Esophagus squamous epithelium (tissue), 5 donors: ENCODE data around the gene IDE. TPM values are rescaled to one million over a fixed set of nuclear protein-coding genes. Genes with fewer than 3 reads are reported as not detected.
"Not testable (repeated sequence)": the region's sequence is repeated elsewhere in the genome, so short reads cannot be mapped to it uniquely, and the experiment has no call there.

ENCODE experiments used
- DNase-seq: peaks from one replicate; lab custom pipeline; 2025; lab: John Stamatoyannopoulos, UW
- H3K27ac ChIP-seq, 4 donors: fragments of 200-600 bp; sonication (generic); one replicate each; pipeline ENCODE4 v1.5.1; 2016 to 2019; ENCODE audit warnings: mild to moderate bottlenecking in 1 of 4
- H3K27me3 ChIP-seq, 4 donors: fragments of 200-600 bp; sonication (generic); 1 replicate in 3 of 4; 2 replicates in 1 of 4; pipeline versions ENCODE4 v1.5.1 to v1.6.0; 2017 to 2021; ENCODE audit warnings: antibody characterized with exemption in 1 of 4
- H3K36me3 ChIP-seq, 3 donors: fragments of 200-600 bp; sonication (generic); one replicate each; pipeline ENCODE4 v1.5.1; 2016 to 2019
- H3K4me1 ChIP-seq, 3 donors: fragments of 200-600 bp; sonication (generic); one replicate each; pipeline ENCODE4 v1.5.1; 2017 to 2019
- H3K4me3 ChIP-seq, 4 donors: fragments of 200-600 bp; sonication (generic); 1 replicate in 3 of 4; 2 replicates in 1 of 4; pipeline ENCODE4 v1.5.1; 2016 to 2019; ENCODE audit warnings: mild to moderate bottlenecking in 2 of 4, moderate library complexity in 1 of 4
- H3K9me3 ChIP-seq, 3 donors: fragments of 200-600 bp; sonication (generic); one replicate each; pipeline ENCODE4 v1.5.1; 2016 to 2019
- POLR2A ChIP-seq, 4 donors: fragments of 450-650 bp; IDR thresholded peaks; one replicate each; pipeline ENCODE4 v1.6.1; 2017; ENCODE audit warnings: antibody characterized with exemption in 4 of 4, mild to moderate bottlenecking in 4 of 4, moderate library complexity in 3 of 4
- WGBS, 2 donors: methylation state at CpG; one replicate each; pipeline ENCODE4 v1.1.5; 2018; 5-methylcytosine and 5-hydroxymethylcytosine counted together
- intact Hi-C: fragments of 100-400 bp; cut with DNase I; formaldehyde crosslinking; loops from one replicate; pipeline ENCODE4 v1.15.0; 2022
- total RNA-seq, 4 donors: library from RNA; depleted of rRNA; stranded (reverse); fragments of >200 nt; gene quantifications; one replicate each; pipeline ENCODE4 v1.1.0, GENCODE V29; 2016
- TF ChIP-seq, protein P1 (sequence below), 6 experiments: fragments of 450-650 bp in 4 of 6; fragments of 200-600 bp in 2 of 6; sonication (generic) in 2 of 6; IDR thresholded peaks; one replicate each; pipeline ENCODE4 v1.5.1; 2016 to 2019; ENCODE audit warnings: antibody characterized with exemption in 6 of 6, mild to moderate bottlenecking in 4 of 6, moderate library complexity in 4 of 6
- donor health status: DM: yes; HTN: yes; CAD: no.

Gene IDE
- total RNA-seq, 4 donors from 2014 or later = 26.7 to 36.8 (median 29.5) TPM

DNA sequence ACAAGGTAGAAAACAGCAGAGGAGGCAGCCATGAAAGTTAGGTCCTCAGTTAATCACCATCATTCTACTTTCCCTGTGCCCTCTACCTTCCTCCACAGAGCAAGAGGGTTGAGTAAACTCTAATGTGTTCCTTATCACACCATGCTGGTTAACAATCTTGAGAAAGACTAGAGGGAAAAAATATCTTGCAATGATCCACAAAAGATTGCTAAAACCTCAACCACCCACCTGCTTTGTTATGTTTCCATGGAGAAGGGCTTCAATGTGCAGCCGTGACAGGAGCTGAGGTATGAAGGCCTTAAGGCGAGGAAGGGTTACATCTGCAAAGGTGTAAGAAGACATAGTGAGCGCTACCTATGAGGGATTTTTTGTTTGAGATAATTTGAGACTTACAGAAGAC lies 103.9 kb downstream of the IDE start:
- Histone ChIP-seq H3K4me3 (no peak overlapping the region), H3K9me3 (no peaks in the 10 kb centered on the region), H3K27ac (no peak overlapping the region), H3K4me1 (no peaks in the 10 kb centered on the region), H3K27me3 (no peaks in the 10 kb centered on the region), H3K36me3 (peaks cover 3 to 100% (median 20%) of the 10 kb centered on the region in 3 donors)
- WGBS, 2 donors = 81 to 85% methylated on average over 3 of the region's 3 CpGs
- intact Hi-C loops = no loop called here
- no peak for TF ChIP-seq POLR2A (IDR thresholded peaks at IDR 0.05)
- TF ChIP-seq, protein P1, sequence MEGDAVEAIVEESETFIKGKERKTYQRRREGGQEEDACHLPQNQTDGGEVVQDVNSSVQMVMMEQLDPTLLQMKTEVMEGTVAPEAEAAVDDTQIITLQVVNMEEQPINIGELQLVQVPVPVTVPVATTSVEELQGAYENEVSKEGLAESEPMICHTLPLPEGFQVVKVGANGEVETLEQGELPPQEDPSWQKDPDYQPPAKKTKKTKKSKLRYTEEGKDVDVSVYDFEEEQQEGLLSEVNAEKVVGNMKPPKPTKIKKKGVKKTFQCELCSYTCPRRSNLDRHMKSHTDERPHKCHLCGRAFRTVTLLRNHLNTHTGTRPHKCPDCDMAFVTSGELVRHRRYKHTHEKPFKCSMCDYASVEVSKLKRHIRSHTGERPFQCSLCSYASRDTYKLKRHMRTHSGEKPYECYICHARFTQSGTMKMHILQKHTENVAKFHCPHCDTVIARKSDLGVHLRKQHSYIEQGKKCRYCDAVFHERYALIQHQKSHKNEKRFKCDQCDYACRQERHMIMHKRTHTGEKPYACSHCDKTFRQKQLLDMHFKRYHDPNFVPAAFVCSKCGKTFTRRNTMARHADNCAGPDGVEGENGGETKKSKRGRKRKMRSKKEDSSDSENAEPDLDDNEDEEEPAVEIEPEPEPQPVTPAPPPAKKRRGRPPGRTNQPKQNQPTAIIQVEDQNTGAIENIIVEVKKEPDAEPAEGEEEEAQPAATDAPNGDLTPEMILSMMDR (IDR thresholded peaks at IDR 0.05) = no peak
- no peak for DNase-seq

GRCh38 chr10:92464364-92464763 lies 109.5 kb downstream of the IDE start:
- intact Hi-C loops = no loop called here
- H3K9me3 ChIP-seq = no peaks in the 10 kb centered on the region
- no peak overlapping the region for H3K4me3 ChIP-seq
- H3K36me3 ChIP-seq = peaks cover 0 to 98% (median 31%) of the 10 kb centered on the region in 3 donors
- H3K27me3 ChIP-seq = no peaks in the 10 kb centered on the region
- TF ChIP-seq POLR2A (IDR thresholded peaks at IDR 0.05) = no peak
- TF ChIP-seq, protein P1 (IDR thresholded peaks at IDR 0.05) = no peak
- WGBS, 2 donors = 78 to 86% methylated on average over 5 of the region's 5 CpGs
- peaks cover 0 to 13% (median 0%) of the 10 kb centered on the region in 3 donors for H3K4me1 ChIP-seq
- H3K27ac ChIP-seq = no peak overlapping the region
- no peak for DNase-seq

DNA sequence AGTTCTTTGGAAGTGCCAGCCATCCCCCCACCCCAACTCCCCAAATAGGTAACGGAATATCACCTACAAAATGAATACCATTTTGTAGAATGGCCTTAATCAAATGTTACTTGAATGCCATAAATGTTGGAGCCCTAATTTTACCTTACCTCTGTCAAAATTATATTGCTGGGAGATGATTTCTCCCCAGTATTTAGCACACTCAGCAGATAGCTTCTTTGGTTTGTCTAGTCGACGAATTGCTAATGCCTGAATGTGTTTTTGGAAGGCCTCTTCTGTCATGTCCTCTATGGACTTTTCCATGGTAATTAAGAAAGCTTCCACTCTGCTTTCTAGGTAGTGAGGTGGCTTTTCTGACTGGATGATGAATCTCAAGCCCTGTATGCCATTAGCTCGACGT lies 110.3 kb downstream of the IDE start:
- TF ChIP-seq POLR2A (IDR thresholded peaks at IDR 0.05) = no peak
- TF ChIP-seq, protein P1 (IDR thresholded peaks at IDR 0.05) = no peak
- peaks cover 0 to 98% (median 23%) of the 10 kb centered on the region in 3 donors for H3K36me3 ChIP-seq
- WGBS, 2 donors = 94 to 95% methylated on average over 5 of the region's 5 CpGs

DNA sequence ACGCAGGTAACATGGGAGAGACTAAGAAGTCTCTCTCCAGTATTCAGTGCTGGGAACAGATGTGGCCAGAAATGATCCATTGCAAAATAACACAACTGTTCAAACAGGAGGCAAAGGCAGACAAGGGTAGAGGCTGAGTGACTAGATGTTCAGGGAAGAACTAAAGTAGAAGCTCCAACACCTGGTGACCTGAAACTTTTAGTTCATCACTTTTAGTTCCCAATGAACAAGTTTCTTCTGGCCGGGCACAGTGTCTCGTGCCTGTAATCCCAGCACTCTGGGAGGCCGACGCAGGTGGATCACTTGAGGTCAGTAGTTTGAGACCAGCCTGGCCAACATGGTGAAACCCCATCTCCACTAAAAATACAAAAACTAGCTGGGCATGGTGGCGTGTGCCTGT lies 118.9 kb downstream of the IDE start:
- H3K4me3 ChIP-seq, DNase-seq, H3K9me3 ChIP-seq, intact Hi-C loops, H3K27ac ChIP-seq, H3K27me3 ChIP-seq: not testable (repeated sequence)
- H3K36me3 ChIP-seq = peaks cover 0 to 93% (median 5%) of the 10 kb centered on the region in 3 donors
- 75 to 87% methylated on average over 3 to 4 of the region's 6 CpGs for WGBS, 2 donors
- peaks cover 0 to 23% (median 0%) of the 10 kb centered on the region in 3 donors for H3K4me1 ChIP-seq

More for the DNA sequence above, 110.3 kb downstream of the IDE start:
- H3K27ac ChIP-seq = no peak overlapping the region
- no peak for DNase-seq
- H3K4me3 ChIP-seq = no peak overlapping the region
- no peaks in the 10 kb centered on the region for H3K9me3 ChIP-seq
- H3K27me3 ChIP-seq = no peaks in the 10 kb centered on the region
- H3K4me1 ChIP-seq = peaks cover 0 to 20% (median 0%) of the 10 kb centered on the region in 3 donors
- intact Hi-C loops = no loop called here

DNA sequence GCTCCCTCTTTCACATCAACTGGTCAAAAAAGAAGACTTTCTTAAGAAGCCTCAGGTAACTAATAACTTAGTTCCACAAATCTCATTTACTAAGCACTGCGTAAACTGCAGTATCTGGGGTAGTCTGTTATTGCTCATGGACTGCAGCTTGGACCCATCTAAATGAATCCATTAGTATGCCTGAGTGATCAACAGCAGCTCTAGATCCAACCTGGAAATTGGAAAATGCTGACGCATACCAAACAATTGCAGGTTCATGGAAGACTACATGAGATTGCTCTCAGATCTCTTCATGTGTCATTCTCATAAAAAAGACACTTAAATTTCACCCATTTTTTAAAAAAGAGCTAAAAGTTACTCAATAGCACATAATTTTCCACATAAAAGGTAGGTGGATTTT lies 121.6 kb downstream of the IDE start:
- H3K4me1 ChIP-seq = peaks cover 0 to 4% (median 0%) of the 10 kb centered on the region in 3 donors
- no peaks in the 10 kb centered on the region for H3K9me3 ChIP-seq
- intact Hi-C loops = no loop called here
- no peak overlapping the region for H3K27ac ChIP-seq
- H3K27me3 ChIP-seq = no peaks in the 10 kb centered on the region
- WGBS, 2 donors = 86 to 100% methylated on average over 2 of the region's 2 CpGs
- peaks cover 0 to 78% (median 5%) of the 10 kb centered on the region in 3 donors for H3K36me3 ChIP-seq
- no peak for DNase-seq
- TF ChIP-seq, protein P1 (IDR thresholded peaks at IDR 0.05) = no peak
- H3K4me3 ChIP-seq = no peak overlapping the region

DNA sequence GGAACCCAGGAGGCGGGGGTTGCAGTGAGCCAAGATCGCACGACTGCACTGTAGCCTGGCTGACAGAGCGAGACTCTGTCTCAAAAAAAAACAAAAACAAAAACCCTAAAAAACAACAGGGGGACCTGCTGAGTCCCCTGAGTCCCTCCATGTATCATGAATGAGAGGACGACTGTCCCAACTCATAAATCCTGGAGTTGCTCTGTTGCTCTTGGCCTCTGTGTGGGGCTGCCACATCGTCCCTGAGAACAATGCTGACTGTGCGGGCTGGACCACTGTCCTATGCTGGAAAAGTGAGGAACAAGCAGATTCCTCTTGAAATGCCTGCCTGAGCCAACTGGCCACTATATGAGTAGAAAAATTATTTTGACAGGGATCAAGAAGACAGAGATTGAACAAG lies 122.5 kb downstream of the IDE start:
- intact Hi-C loops = no loop called here
- DNase-seq = no peak
- Histone ChIP-seq H3K36me3 (peaks cover 0 to 70% (median 5%) of the 10 kb centered on the region in 3 donors), H3K4me1 (no peaks in the 10 kb centered on the region), H3K4me3 (no peak overlapping the region), H3K27me3 (no peaks in the 10 kb centered on the region), H3K9me3 (no peaks in the 10 kb centered on the region), H3K27ac (no peak overlapping the region)
- TF ChIP-seq, protein P1 (IDR thresholded peaks at IDR 0.05) = no peak
- TF ChIP-seq POLR2A (IDR thresholded peaks at IDR 0.05) = no peak
- 93 to 98% methylated on average over 6 to 7 of the region's 7 CpGs for WGBS, 2 donors
